ENCODE data around the gene BCKDHB. TPM values are rescaled to one million over a fixed set of nuclear protein-coding genes. Genes with fewer than 3 reads are reported as not detected.
"Not testable (repeated sequence)": the region's sequence is repeated elsewhere in the genome, so short reads cannot be mapped to it uniquely, and the experiment has no call there.

BCKDHB gene
- total RNA-seq, 2 experiments from 2014 or later: 16.4 to 17.7 TPM

- peaks cover 11% of the 10 kb centered on the region for H3K4me1 Mint-ChIP-seq (ENCODE audit: low read depth)
- H3K9me3 Mint-ChIP-seq: no peaks in the 10 kb centered on the region
- H3K27me3 Mint-ChIP-seq: no peaks in the 10 kb centered on the region
- ChIA-PET POLR2A (no interaction called here), CTCF (no interaction called here)
- no peaks in the 10 kb centered on the region for H3K36me3 Mint-ChIP-seq
- H3K27ac Mint-ChIP-seq: no peak overlapping the region
- intact Hi-C loops (cut with micrococcal nuclease): loop anchor here (5.0 kb wide), 1 partner anchor 38 kb away; no protein-coding TSS in a partner anchor
- H3K4me3 Mint-ChIP-seq: no peak overlapping the region
- peak; percentile 9 for DNase-seq
Measured at GRCh38 chr6:80280262-80281010, 174.0 kb downstream of the BCKDHB start.

GRCh38 chr6:80282913-80283554, 176.6 kb downstream of the BCKDHB start:
- Mint-ChIP-seq H3K36me3 (no peaks in the 10 kb centered on the region), H3K9me3 (no peaks in the 10 kb centered on the region), H3K4me3 (no peak overlapping the region), H3K27me3 (no peaks in the 10 kb centered on the region), H3K4me1 (ENCODE audit: low read depth) (peaks cover 11% of the 10 kb centered on the region), H3K27ac (no peak overlapping the region)
- ChIA-PET CTCF (no interaction called here), POLR2A (no interaction called here)
- DNase-seq: no peak
- intact Hi-C loops (cut with micrococcal nuclease): loop anchor here (1.0 to 5.0 kb wide), 3 partner anchors 41 to 177 kb away; partner anchors contain the start of gene BCKDHB

GRCh38 chr6:80287112-80287511, 180.6 kb downstream of the BCKDHB start:
- no peak for DNase-seq
- Mint-ChIP-seq H3K27ac (no peak overlapping the region), H3K4me3 (no peak overlapping the region), H3K4me1 (ENCODE audit: low read depth) (peaks cover 3% of the 10 kb centered on the region), H3K27me3 (no peaks in the 10 kb centered on the region), H3K36me3 (peaks cover 6% of the 10 kb centered on the region), H3K9me3 (peaks cover 5% of the 10 kb centered on the region)
- intact Hi-C loops (cut with micrococcal nuclease): no loop called here
- POLR2A ChIA-PET: no interaction called here
- CTCF ChIA-PET: no interaction called here

GRCh38 chr6:80287607-80288006, 181.1 kb downstream of the BCKDHB start:
- no peak for DNase-seq
- ChIA-PET POLR2A (no interaction called here), CTCF (no interaction called here)
- intact Hi-C loops (cut with micrococcal nuclease): no loop called here
- Mint-ChIP-seq H3K9me3 (peaks cover 10% of the 10 kb centered on the region), H3K4me3 (no peak overlapping the region), H3K27me3 (no peaks in the 10 kb centered on the region), H3K36me3 (peaks cover 9% of the 10 kb centered on the region), H3K4me1 (ENCODE audit: low read depth) (peaks cover 3% of the 10 kb centered on the region), H3K27ac (no peak overlapping the region)

GRCh38 chr6:80289727-80290126, 183.3 kb downstream of the BCKDHB start:
- Mint-ChIP-seq H3K27ac (no peak overlapping the region), H3K36me3 (peaks cover 25% of the 10 kb centered on the region), H3K4me1 (ENCODE audit: low read depth) (no peaks in the 10 kb centered on the region), H3K4me3 (no peak overlapping the region), H3K27me3 (no peaks in the 10 kb centered on the region), H3K9me3 (peaks cover 30% of the 10 kb centered on the region)
- ChIA-PET POLR2A (no interaction called here), CTCF (no interaction called here)
- intact Hi-C loops (cut with micrococcal nuclease): no loop called here
- no peak for DNase-seq

GRCh38 chr6:80294531-80294930, 188.1 kb downstream of the BCKDHB start:
- H3K27ac Mint-ChIP-seq; H3K27me3 Mint-ChIP-seq; DNase-seq; intact Hi-C loops (cut with micrococcal nuclease); H3K4me1 Mint-ChIP-seq (ENCODE audit: low read depth); CTCF ChIA-PET; H3K4me3 Mint-ChIP-seq; POLR2A ChIA-PET: not testable (repeated sequence)
- Mint-ChIP-seq H3K36me3 (peaks cover 31% of the 10 kb centered on the region), H3K9me3 (peaks cover 38% of the 10 kb centered on the region)

GRCh38 chr6:80302716-80303115, 196.2 kb downstream of the BCKDHB start:
- no peaks in the 10 kb centered on the region for H3K27me3 Mint-ChIP-seq
- no peaks in the 10 kb centered on the region for H3K4me1 Mint-ChIP-seq (ENCODE audit: low read depth)
- POLR2A ChIA-PET: no interaction called here
- H3K4me3 Mint-ChIP-seq: no peak overlapping the region
- H3K36me3 Mint-ChIP-seq: no peaks in the 10 kb centered on the region
- H3K9me3 Mint-ChIP-seq: peaks cover 4% of the 10 kb centered on the region
- DNase-seq: no peak
- no peak overlapping the region for H3K27ac Mint-ChIP-seq
- CTCF ChIA-PET: interaction anchor here (1.2 kb wide), 1 partner anchor 35 kb away, joined by 4 read pairs; no protein-coding TSS in a partner anchor
- intact Hi-C loops (cut with micrococcal nuclease): no loop called here

- ChIA-PET POLR2A (no interaction called here), CTCF (no interaction called here)
- Mint-ChIP-seq H3K4me3 (no peak overlapping the region), H3K36me3 (no peaks in the 10 kb centered on the region), H3K4me1 (ENCODE audit: low read depth) (no peaks in the 10 kb centered on the region), H3K27ac (no peak overlapping the region), H3K27me3 (no peaks in the 10 kb centered on the region), H3K9me3 (peaks cover 4% of the 10 kb centered on the region)
- intact Hi-C loops (cut with micrococcal nuclease): no loop called here
- DNase-seq: no peak
Measured at GRCh38 chr6:80304014-80304413, 197.5 kb downstream of the BCKDHB start.

GRCh38 chr6:80314531-80314930, 208.1 kb downstream of the BCKDHB start:
- H3K9me3 Mint-ChIP-seq: peaks cover 4% of the 10 kb centered on the region

GRCh38 chr6:80316686-80317231, 210.3 kb downstream of the BCKDHB start:
- intact Hi-C loops (cut with micrococcal nuclease): no loop called here
- Mint-ChIP-seq H3K4me1 (ENCODE audit: low read depth) (no peaks in the 10 kb centered on the region), H3K9me3 (peaks cover 4% of the 10 kb centered on the region), H3K27ac (no peak overlapping the region), H3K4me3 (no peak overlapping the region), H3K27me3 (no peaks in the 10 kb centered on the region), H3K36me3 (peaks cover 13% of the 10 kb centered on the region)
- no peak for DNase-seq
- ChIA-PET POLR2A (no interaction called here), CTCF (interaction anchor here (0.6 kb wide), 1 partner anchor 166 kb away, joined by 4 read pairs; no protein-coding TSS in a partner anchor)

More at GRCh38 chr6:80314531-80314930, 208.1 kb downstream of the BCKDHB start:
- Mint-ChIP-seq H3K36me3 (peaks cover 29% of the 10 kb centered on the region), H3K27me3 (no peaks in the 10 kb centered on the region), H3K4me1 (ENCODE audit: low read depth) (no peaks in the 10 kb centered on the region), H3K4me3 (no peak overlapping the region), H3K27ac (no peak overlapping the region)
- intact Hi-C loops (cut with micrococcal nuclease): no loop called here
- ChIA-PET CTCF (no interaction called here), POLR2A (no interaction called here)
- no peak for DNase-seq

GRCh38 chr6:80319196-80319595, 212.7 kb downstream of the BCKDHB start:
- Mint-ChIP-seq H3K27ac (no peak overlapping the region), H3K4me3 (no peak overlapping the region), H3K36me3 (peaks cover 4% of the 10 kb centered on the region), H3K9me3 (no peaks in the 10 kb centered on the region), H3K4me1 (ENCODE audit: low read depth) (no peaks in the 10 kb centered on the region), H3K27me3 (no peaks in the 10 kb centered on the region)
- POLR2A ChIA-PET: no interaction called here
- CTCF ChIA-PET: no interaction called here
- DNase-seq: no peak
- intact Hi-C loops (cut with micrococcal nuclease): no loop called here

GRCh38 chr6:80321011-80321410, 214.5 kb downstream of the BCKDHB start:
- no peak for DNase-seq
- no peaks in the 10 kb centered on the region for H3K27me3 Mint-ChIP-seq
- ChIA-PET CTCF (no interaction called here), POLR2A (no interaction called here)
- H3K27ac Mint-ChIP-seq: no peak overlapping the region
- H3K4me1 Mint-ChIP-seq (ENCODE audit: low read depth): no peaks in the 10 kb centered on the region
- intact Hi-C loops (cut with micrococcal nuclease): no loop called here
- no peaks in the 10 kb centered on the region for H3K9me3 Mint-ChIP-seq
- no peaks in the 10 kb centered on the region for H3K36me3 Mint-ChIP-seq
- no peak overlapping the region for H3K4me3 Mint-ChIP-seq

GRCh38 chr6:80325742-80326141, 219.3 kb downstream of the BCKDHB start:
- Mint-ChIP-seq H3K27me3 (no peaks in the 10 kb centered on the region), H3K4me3 (no peak overlapping the region), H3K4me1 (ENCODE audit: low read depth) (no peaks in the 10 kb centered on the region), H3K9me3 (no peaks in the 10 kb centered on the region), H3K27ac (no peak overlapping the region), H3K36me3 (no peaks in the 10 kb centered on the region)
- intact Hi-C loops (cut with micrococcal nuclease): no loop called here
- no peak for DNase-seq
- CTCF ChIA-PET: no interaction called here
- POLR2A ChIA-PET: no interaction called here
